ENCODE data around the gene CCDC60.
A peak's percentile ranks its signal among the peaks of the same experiment; 100 is the strongest.

CCDC60 gene

DNA sequence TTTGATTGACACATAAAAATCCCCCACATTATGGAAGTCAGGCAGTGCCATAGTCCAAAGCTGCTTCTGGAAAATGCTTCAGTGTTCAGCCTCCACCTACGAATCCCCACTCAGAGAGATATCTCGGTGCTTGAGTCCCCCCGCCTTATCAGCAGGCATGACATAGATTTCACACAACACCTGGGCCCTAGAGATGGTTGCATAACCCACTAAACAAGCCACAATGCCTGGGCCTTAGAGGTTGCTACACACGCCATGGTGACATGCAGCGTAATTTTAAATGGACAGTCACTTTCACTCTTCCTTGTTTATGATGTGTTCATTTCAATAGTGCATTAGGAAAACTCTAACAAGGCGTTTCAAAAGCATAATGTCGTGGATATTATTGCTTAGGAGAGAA lies 38.0 kb downstream of the CCDC60 start:
- TF ChIP-seq, protein P1, sequence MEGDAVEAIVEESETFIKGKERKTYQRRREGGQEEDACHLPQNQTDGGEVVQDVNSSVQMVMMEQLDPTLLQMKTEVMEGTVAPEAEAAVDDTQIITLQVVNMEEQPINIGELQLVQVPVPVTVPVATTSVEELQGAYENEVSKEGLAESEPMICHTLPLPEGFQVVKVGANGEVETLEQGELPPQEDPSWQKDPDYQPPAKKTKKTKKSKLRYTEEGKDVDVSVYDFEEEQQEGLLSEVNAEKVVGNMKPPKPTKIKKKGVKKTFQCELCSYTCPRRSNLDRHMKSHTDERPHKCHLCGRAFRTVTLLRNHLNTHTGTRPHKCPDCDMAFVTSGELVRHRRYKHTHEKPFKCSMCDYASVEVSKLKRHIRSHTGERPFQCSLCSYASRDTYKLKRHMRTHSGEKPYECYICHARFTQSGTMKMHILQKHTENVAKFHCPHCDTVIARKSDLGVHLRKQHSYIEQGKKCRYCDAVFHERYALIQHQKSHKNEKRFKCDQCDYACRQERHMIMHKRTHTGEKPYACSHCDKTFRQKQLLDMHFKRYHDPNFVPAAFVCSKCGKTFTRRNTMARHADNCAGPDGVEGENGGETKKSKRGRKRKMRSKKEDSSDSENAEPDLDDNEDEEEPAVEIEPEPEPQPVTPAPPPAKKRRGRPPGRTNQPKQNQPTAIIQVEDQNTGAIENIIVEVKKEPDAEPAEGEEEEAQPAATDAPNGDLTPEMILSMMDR (IDR thresholded peaks at IDR 0.05; ENCODE audit: unreplicated experiment in 3 of 3) = no peak
- Mint-ChIP-seq H3K4me1 (peaks cover 38% of the 10 kb centered on the region), H3K4me3 (no peak overlapping the region), H3K27ac (peak overlapping the region in 1 of 3 experiments; percentile 26), H3K9me3 (no peaks in the 10 kb centered on the region), H3K27me3 (ENCODE audit: low read depth) (no peaks in the 10 kb centered on the region), H3K36me3 (ENCODE audit: low read depth) (no peaks in the 10 kb centered on the region)

DNA sequence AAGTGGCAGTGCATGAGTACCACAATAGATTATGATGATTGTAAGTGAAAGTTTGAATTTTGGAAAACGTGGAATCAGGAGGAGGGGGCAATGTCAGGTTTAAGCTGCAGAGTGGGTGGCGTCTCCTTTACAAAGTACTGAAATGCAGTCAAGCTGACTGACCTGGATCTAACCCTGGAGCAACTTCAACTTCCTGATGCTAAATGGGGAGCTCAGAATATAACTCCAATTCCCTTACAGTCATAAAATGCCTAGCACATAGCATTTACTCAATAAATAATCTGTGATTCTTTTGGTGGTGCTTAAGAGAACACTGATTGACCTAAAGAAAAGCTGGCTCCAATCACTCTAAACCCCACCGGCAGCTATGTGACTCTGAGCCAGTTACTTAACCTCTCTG lies 38.5 kb downstream of the CCDC60 start:
- no peaks in the 10 kb centered on the region for H3K36me3 Mint-ChIP-seq (ENCODE audit: low read depth)
- H3K4me1 Mint-ChIP-seq = peaks cover 38% of the 10 kb centered on the region
- H3K27ac Mint-ChIP-seq = peak overlapping the region in 1 of 3 experiments; percentile 26
- no peak overlapping the region for H3K4me3 Mint-ChIP-seq
- H3K9me3 Mint-ChIP-seq = no peaks in the 10 kb centered on the region
- TF ChIP-seq, protein P1 (IDR thresholded peaks at IDR 0.05; ENCODE audit: unreplicated experiment in 3 of 3) = no peak
- H3K27me3 Mint-ChIP-seq (ENCODE audit: low read depth) = no peaks in the 10 kb centered on the region

DNA sequence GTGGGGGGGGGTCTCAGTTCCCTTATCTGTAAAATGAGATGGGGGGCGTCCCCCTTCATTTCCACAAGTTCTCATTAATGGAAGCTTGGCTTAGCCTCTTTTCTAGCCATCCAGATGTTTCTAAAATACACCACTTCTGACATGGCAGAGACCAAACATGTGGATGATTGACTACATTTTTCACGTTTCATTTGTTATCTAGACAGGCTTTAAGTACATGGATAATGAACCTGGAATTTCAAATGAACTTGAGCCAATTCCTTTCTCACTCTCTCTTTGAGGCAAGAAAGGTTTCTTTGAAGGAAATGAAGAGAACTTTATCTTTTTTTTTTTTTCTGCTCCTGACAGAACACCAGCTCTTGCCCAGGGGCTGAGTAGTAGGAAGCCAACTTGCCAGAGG lies 39.1 kb downstream of the CCDC60 start:
- no peak overlapping the region for H3K4me3 Mint-ChIP-seq
- no peaks in the 10 kb centered on the region for H3K9me3 Mint-ChIP-seq
- TF ChIP-seq, protein P1 (IDR thresholded peaks at IDR 0.05; ENCODE audit: unreplicated experiment in 3 of 3) = no peak
- no peak overlapping the region for H3K27ac Mint-ChIP-seq
- H3K36me3 Mint-ChIP-seq (ENCODE audit: low read depth) = no peaks in the 10 kb centered on the region
- H3K4me1 Mint-ChIP-seq = peaks cover 35% of the 10 kb centered on the region
- H3K27me3 Mint-ChIP-seq (ENCODE audit: low read depth) = no peaks in the 10 kb centered on the region

DNA sequence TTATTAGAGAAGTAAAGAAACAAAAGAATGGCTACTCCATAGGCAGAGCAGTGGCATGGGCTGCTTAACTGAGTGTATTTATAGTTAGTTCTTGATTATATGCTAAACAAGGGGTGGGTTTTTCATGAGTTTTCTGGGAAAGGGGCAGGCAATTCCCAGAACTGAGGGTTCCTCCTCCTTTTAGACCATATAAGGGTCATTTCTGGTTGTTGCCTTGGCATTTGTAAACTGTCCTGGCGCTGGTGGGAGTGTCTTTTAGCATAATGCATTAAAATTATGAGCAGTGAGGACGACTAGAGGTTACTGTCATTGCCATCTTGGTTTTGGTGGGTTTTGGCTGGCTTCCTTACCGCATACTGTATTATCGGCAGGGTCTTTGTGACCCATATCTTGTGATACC lies 40.1 kb downstream of the CCDC60 start:
- Mint-ChIP-seq H3K4me1 (peaks cover 25% of the 10 kb centered on the region), H3K27me3 (ENCODE audit: low read depth) (peaks cover 5% of the 10 kb centered on the region), H3K9me3 (no peaks in the 10 kb centered on the region), H3K4me3 (no peak overlapping the region), H3K36me3 (ENCODE audit: low read depth) (no peaks in the 10 kb centered on the region), H3K27ac (no peak overlapping the region)
- TF ChIP-seq, protein P1 (IDR thresholded peaks at IDR 0.05; ENCODE audit: unreplicated experiment in 3 of 3) = no peak

DNA sequence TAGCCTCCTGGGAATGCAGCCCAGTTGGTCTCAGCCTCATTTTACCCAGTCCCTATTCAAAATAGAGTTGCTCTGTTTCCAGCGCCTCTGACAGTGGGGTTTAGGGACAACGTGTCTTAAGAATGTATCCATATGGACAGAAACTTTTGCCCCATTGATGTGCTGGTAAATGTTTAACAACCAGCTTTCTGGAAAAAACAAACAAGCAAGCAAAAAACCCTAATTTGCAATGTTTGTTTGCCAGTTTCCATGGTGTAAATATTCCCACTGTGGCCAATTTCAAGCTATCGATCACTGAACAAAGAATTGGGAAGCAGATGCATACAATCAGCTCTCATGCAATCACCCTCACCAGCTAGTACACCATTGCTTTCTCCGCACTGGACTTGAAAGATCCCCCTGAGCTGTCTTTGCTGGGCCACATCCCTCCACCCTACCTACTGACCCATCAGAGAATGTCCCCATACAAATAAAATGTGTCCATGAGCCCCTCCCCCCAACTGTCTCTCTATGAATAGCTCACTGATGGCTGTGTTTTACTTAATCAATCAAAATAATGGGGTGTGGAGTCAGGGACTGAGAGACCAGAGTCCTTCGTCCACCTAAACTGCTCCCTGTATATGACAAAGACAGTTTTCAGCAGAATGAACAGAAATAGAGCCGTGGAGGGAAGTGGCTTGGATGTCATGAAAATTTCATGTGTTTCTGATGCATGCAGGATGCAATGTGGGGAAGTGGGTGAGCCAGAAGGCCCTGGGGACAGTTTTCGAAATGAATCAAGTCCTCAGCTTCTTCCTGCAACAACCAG lies 40.8 kb downstream of the CCDC60 start:
- Mint-ChIP-seq H3K9me3 (peaks cover 2% of the 10 kb centered on the region), H3K27ac (no peak overlapping the region), H3K36me3 (ENCODE audit: low read depth) (no peaks in the 10 kb centered on the region), H3K27me3 (ENCODE audit: low read depth) (peaks cover 5% of the 10 kb centered on the region), H3K4me1 (peaks cover 19% of the 10 kb centered on the region), H3K4me3 (no peak overlapping the region)
- TF ChIP-seq, protein P1 (IDR thresholded peaks at IDR 0.05; ENCODE audit: unreplicated experiment in 3 of 3) = no peak

DNA sequence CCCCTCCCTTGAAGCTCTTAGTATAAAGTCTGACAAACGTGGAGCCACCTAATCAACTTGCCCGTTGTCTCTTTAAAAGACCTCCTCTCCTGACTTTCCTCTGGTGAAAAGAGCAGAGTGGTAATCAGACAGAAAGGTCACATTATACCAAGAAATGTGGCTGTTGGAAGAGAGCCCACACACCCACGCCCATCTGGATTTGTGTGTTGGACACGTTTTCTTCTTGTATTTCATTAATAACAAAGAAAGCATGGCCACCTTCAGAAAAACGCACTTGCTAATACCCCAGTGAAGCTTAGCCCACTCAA lies 41.3 kb downstream of the CCDC60 start:
- H3K27me3 Mint-ChIP-seq (ENCODE audit: low read depth) = peaks cover 5% of the 10 kb centered on the region
- no peak overlapping the region for H3K4me3 Mint-ChIP-seq
- TF ChIP-seq, protein P1 (IDR thresholded peaks at IDR 0.05; ENCODE audit: unreplicated experiment in 3 of 3) = no peak
- peaks cover 17% of the 10 kb centered on the region for H3K4me1 Mint-ChIP-seq
- peaks cover 3% of the 10 kb centered on the region for H3K9me3 Mint-ChIP-seq
- no peaks in the 10 kb centered on the region for H3K36me3 Mint-ChIP-seq (ENCODE audit: low read depth)
- H3K27ac Mint-ChIP-seq = no peak overlapping the region
